PC-9 (cell line): ENCODE measurements around the gene DEAF1.

Experiments used
- CTCF ChIP-seq: fragments of 200-600 bp; sonication (generic); conservative IDR thresholded peaks from 2 replicates; pipeline ENCODE4 v1.6.1; 2017; ENCODE audit warnings: mixed run types, antibody characterized with exemption, mild to moderate bottlenecking, moderate library complexity
- EZH2 ChIP-seq: fragments of 200-600 bp; sonication (generic); IDR thresholded peaks from 2 replicates; pipeline ENCODE4 v1.8.0; 2017; ENCODE audit warnings: antibody characterized with exemption, low read depth

DNA sequence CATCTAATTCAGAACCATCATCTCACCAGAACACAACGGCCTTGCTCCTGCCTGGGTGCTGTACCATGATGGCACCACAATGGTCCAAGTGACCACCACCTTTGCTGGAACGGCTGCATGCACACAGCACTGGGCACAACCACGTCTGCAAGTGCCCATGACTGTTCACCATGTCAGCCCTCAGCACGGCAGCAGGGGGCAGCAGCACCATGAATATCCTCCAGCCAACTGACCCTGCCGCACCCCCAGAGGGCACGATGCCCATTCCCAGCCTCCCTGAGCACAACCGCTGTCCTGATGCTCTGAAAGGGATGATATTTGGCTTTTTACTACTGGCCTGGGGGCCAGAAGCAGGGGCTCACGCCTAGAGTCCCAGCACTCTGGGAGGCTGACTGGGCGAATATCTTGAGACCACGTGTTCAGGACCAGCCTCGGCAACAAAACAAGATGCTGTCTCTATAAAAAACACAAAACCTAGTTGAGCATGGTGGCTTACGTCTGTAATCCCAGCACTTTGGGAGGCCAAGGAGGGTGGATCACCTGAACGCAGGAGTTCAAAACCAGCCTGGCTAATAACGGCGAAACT lies 32.2 kb downstream of the DEAF1 start:
- TF ChIP-seq EZH2 (no peak), CTCF (peak; percentile 74)
